HCT116 (cell line): Measurements from ENCODE around the gene BMP2. TPM values are rescaled to one million over a fixed set of nuclear protein-coding genes. Genes with fewer than 3 reads are reported as not detected.

ENCODE experiments used
- ATAC-seq: fragments of 200-7000 bp; cut with Tn5 transposase; 2 replicates; pipeline ENCODE4 v1.9.1; 2020; ENCODE audit warnings: mild to moderate bottlenecking, moderate library complexity
- BruUV-seq: library from RNA; stranded (reverse); fragments of 400-500 nt; replicated peaks from 2 replicates; lab custom pipeline; 2021; lab: Mats Ljungman, UMichigan
- CTCF ChIA-PET: fragments of 300-600 bp; sonication (Branson Sonifier 250); formaldehyde crosslinking; loops from one replicate; lab custom pipeline; 2021; ENCODE audit warnings: antibody characterized with exemption; lab: Charles Lee
- POLR2A ChIA-PET: fragments of 300-600, 350-600 bp; sonication (Branson Sonifier 250); formaldehyde crosslinking; loops from one replicate; lab custom pipeline; 2021; ENCODE audit warnings: antibody characterized with exemption; lab: Charles Lee
- RAD21 ChIA-PET, 2 experiments: fragments of 300-600 bp; sonication (Branson Sonifier 250); formaldehyde crosslinking; loops; one replicate each; lab custom pipeline; 2023; ENCODE audit warnings: low total read pairs in 2 of 2; ENCODE audit not compliant: uncharacterized antibody in 2 of 2, unreplicated experiment in 2 of 2, low non-redundant PET in 1 of 2; lab: Charles Lee
- DNase-seq: peaks from one replicate; pipeline ENCODE4 v3.0.0-alpha.2; 2010; ENCODE audit warnings: low read depth, low spot score
- H2AFZ ChIP-seq: fragments of 200-600 bp; shearing (Covaris generic), sonication (generic); 2 replicates; pipeline ENCODE4 v1.6.1; 2017; ENCODE audit warnings: low read depth, mixed run types, mixed read lengths, antibody characterized with exemption, low read length; ENCODE audit not compliant: poor library complexity, severe bottlenecking
- H3K27ac ChIP-seq: 2 replicates; pipeline ENCODE4 v1.5.1; 2012; ENCODE audit warnings: low read depth, low read length
- H3K27me3 ChIP-seq: fragments of 200-600 bp; sonication (generic); 2 replicates; pipeline ENCODE4 v1.6.1; 2016; ENCODE audit warnings: mixed run types, low read length, mixed read lengths; ENCODE audit not compliant: insufficient read depth
- H3K36me3 ChIP-seq, 2 experiments: fragments of 200-500 bp in 1 of 2; fragments of 200-600 bp in 1 of 2; sonication (Bioruptor generic) in 1 of 2; sonication (generic) in 1 of 2; 2 replicates each; pipeline versions ENCODE4 v1.5.1 to v1.6.1; 2014 to 2016; ENCODE audit warnings: low read length in 2 of 2, inconsistent platforms in 1 of 2, mixed read lengths in 1 of 2, mixed run types in 1 of 2; ENCODE audit not compliant: insufficient read depth in 2 of 2, control insufficient read depth in 1 of 2
- H3K4me1 ChIP-seq, 2 experiments: fragments of 200-600 bp in 1 of 2; sonication (generic) in 1 of 2; 2 replicates each; pipeline versions ENCODE4 v1.5.1 to v1.6.1; 2012 to 2017; ENCODE audit warnings: low read length in 2 of 2, inconsistent platforms in 1 of 2, mild to moderate bottlenecking in 1 of 2, mixed read lengths in 1 of 2, mixed run types in 1 of 2, moderate library complexity in 1 of 2; ENCODE audit not compliant: insufficient read depth in 2 of 2, control insufficient read depth in 1 of 2
- H3K4me2 ChIP-seq: fragments of 200-600 bp; sonication (generic); 2 replicates; pipeline ENCODE4 v1.6.1; 2017; ENCODE audit warnings: mixed run types, low read length, mixed read lengths
- H3K4me3 ChIP-seq, 2 experiments: fragments of 200-600 bp in 1 of 2; sonication (generic) in 1 of 2; replicated peaks in 1 of 2; 2 replicates each; pipeline ENCODE4 v1.5.1; 2011 to 2016; ENCODE audit warnings: low read length in 2 of 2, control low read depth in 1 of 2, low read depth in 1 of 2, mild to moderate bottlenecking in 1 of 2, mixed read lengths in 1 of 2, mixed run types in 1 of 2
- H3K79me2 ChIP-seq: fragments of 200-600 bp; sonication (generic); 2 replicates; pipeline ENCODE4 v1.6.1; 2017; ENCODE audit warnings: mild to moderate bottlenecking, mixed run types, low read length, moderate library complexity, mixed read lengths; ENCODE audit not compliant: insufficient read depth
- H3K9ac ChIP-seq: fragments of 200-600 bp; sonication (generic); 2 replicates; pipeline ENCODE4 v1.6.1; 2016; ENCODE audit warnings: low read length, mixed read lengths
- H3K9me2 ChIP-seq: fragments of 200-600 bp; sonication (generic), shearing (Covaris generic); 2 replicates; pipeline ENCODE4 v1.6.1; 2017; ENCODE audit warnings: mixed run types, mild to moderate bottlenecking, moderate library complexity; ENCODE audit not compliant: insufficient read depth
- H3K9me3 ChIP-seq, 2 experiments: fragments of 200-500 bp in 1 of 2; fragments of 200-600 bp in 1 of 2; sonication (Bioruptor generic) in 1 of 2; sonication (generic) in 1 of 2; 2 replicates each; pipeline ENCODE4 v1.6.1; 2014 to 2017; ENCODE audit warnings: low read length in 2 of 2, mixed read lengths in 2 of 2, inconsistent platforms in 1 of 2, low read depth in 1 of 2, mild to moderate bottlenecking in 1 of 2, mixed run types in 1 of 2, moderate library complexity in 1 of 2; ENCODE audit not compliant: control insufficient read depth in 1 of 2, insufficient read depth in 1 of 2
- H4K20me1 ChIP-seq: fragments of 200-600 bp; sonication (generic), shearing (Covaris generic); 2 replicates; pipeline ENCODE4 v1.6.1; 2017; ENCODE audit warnings: mixed run types, mild to moderate bottlenecking, moderate library complexity; ENCODE audit not compliant: insufficient read depth
- CEBPB ChIP-seq: IDR thresholded peaks from 2 replicates; pipeline ENCODE4 v1.6.1; 2012; ENCODE audit warnings: low read depth
- EGR1 ChIP-seq: IDR thresholded peaks from 2 replicates; pipeline ENCODE4 v1.6.1; 2012; ENCODE audit warnings: low read depth
- ELF1 ChIP-seq: IDR thresholded peaks from 2 replicates; pipeline ENCODE4 v1.6.1; 2012; ENCODE audit warnings: low read depth, borderline replicate concordance
- EZH2phosphoT487 ChIP-seq: fragments of 200-600 bp; IDR thresholded peaks from 2 replicates; pipeline ENCODE4 v1.6.1; 2018; ENCODE audit warnings: antibody characterized with exemption, borderline replicate concordance
- FOSL1 ChIP-seq: IDR thresholded peaks from 2 replicates; pipeline ENCODE4 v1.6.1; 2012; ENCODE audit warnings: low read depth
- JUND ChIP-seq: IDR thresholded peaks from 2 replicates; pipeline ENCODE4 v1.6.1; 2012
- POLR2A ChIP-seq: IDR thresholded peaks from 2 replicates; pipeline ENCODE4 v1.7.0; 2011; ENCODE audit warnings: borderline replicate concordance; ENCODE audit not compliant: insufficient read depth, insufficient read length; ENCODE audit errors: extremely low read depth
- RAD21 ChIP-seq: IDR thresholded peaks from 2 replicates; pipeline ENCODE4 v1.6.1; 2012; ENCODE audit warnings: low read depth, mild to moderate bottlenecking
- SRF ChIP-seq: IDR thresholded peaks from 2 replicates; pipeline ENCODE4 v1.6.1; 2012; ENCODE audit warnings: low read depth
- TCF7L2 ChIP-seq: IDR thresholded peaks from 2 replicates; pipeline ENCODE4 v1.7.0; 2011; ENCODE audit warnings: borderline replicate concordance, inconsistent platforms; ENCODE audit not compliant: insufficient read depth, insufficient read length; ENCODE audit errors: extremely low read depth
- YY1 ChIP-seq: IDR thresholded peaks from 2 replicates; pipeline ENCODE4 v1.6.1; 2011; ENCODE audit warnings: low read length, low read depth, moderate library complexity, mild to moderate bottlenecking; ENCODE audit not compliant: insufficient replicate concordance; ENCODE audit errors: extremely low read depth
- ZFX ChIP-seq: fragments of 450-650 bp; IDR thresholded peaks from 2 replicates; pipeline ENCODE4 v1.6.1; 2017
- intact Hi-C: fragments of 100-400 bp; cut with micrococcal nuclease; formaldehyde crosslinking; loops from 2 replicates; pipeline ENCODE4 v1.10.0; 2022
- total RNA-seq: library from RNA; stranded (reverse); gene quantifications from one replicate; pipeline ENCODE4 v1.2.1, GENCODE V29; 2021; ENCODE audit not compliant: unreplicated experiment
- TF ChIP-seq, protein P1 (sequence below): IDR thresholded peaks from 2 replicates; pipeline ENCODE4 v1.6.1; 2012
- TF ChIP-seq, protein P2 (sequence below): IDR thresholded peaks from 2 replicates; pipeline ENCODE4 v1.6.1; 2012; ENCODE audit warnings: low read depth
- TF ChIP-seq, protein P3 (sequence below), 3 experiments: fragments of 200-600 bp in 1 of 3; sonication (generic) in 1 of 3; IDR thresholded peaks in 2 of 3; conservative IDR thresholded peaks in 1 of 3; 2 replicates each; pipeline ENCODE4 v1.5.1; 2012 to 2017; ENCODE audit warnings: low read depth in 2 of 3, low read length in 2 of 3, antibody characterized with exemption in 1 of 3, borderline replicate concordance in 1 of 3, control low read depth in 1 of 3, mild to moderate bottlenecking in 1 of 3, mixed read lengths in 1 of 3, mixed run types in 1 of 3, moderate library complexity in 1 of 3; ENCODE audit not compliant: insufficient read depth in 1 of 3

The BMP2 gene
- total RNA-seq, 1 experiment from 2014 or later, result 0.15 TPM

DNA sequence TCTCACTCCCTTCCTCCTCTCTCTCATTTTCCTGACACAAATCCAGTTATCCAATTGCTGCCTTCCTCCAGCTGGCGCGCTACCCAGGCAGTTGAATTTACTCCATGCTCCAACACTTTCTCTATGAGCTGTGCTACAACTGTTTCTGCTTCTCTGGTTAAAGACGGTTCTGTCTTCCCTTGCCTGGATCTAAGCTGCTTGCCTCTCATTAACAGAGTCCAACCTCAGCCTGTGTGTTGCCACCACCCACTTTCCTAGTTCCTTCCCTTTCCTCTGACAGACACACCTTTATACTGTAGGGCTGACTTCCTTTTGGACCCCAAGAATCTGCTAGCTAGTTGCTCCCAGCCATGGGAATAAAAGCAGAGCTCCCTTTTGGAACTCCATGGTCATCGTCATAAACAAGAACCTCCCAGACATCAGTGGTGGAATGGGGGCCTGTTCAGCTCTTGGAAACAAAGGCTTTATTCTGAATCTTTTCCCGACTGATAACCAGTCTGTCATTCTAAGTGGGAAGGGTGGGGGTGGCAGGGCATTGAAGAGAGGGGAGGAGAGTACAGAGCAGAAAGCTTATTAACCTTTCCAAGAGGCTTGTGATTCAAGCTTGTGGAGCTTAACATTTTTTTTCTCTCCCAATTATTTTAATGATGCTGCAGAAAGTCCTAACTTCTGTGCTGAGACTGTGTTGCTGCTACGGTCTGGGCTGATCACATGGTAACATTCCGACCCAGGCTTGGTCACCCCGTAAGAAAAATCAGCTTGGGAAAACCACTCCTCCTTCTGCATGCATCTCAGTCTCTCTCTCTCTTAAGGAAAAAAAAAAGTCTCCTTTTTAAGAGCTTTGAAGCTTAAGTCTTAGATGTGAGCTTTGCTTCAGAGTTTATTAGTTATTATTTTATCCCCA lies 31.3 kb upstream of the BMP2 start:
- no peak overlapping the region for H3K4me2 ChIP-seq
- H3K4me3 ChIP-seq, result no peak overlapping the region
- POLR2A ChIA-PET, result no interaction called here
- CTCF ChIA-PET, result no interaction called here
- H3K9me3 ChIP-seq, result peaks cover 4 to 23% of the 10 kb centered on the region in 2 experiments; a peak in 2 of 4 replicates
- TF ChIP-seq SRF, result no peak
- TF ChIP-seq POLR2A, result no peak
- no peak for TF ChIP-seq EZH2phosphoT487
- TF ChIP-seq FOSL1, result no peak
- TF ChIP-seq JUND, result no peak
- no peak for TF ChIP-seq TCF7L2
- no peak for TF ChIP-seq EGR1
- no peak for TF ChIP-seq RAD21
- TF ChIP-seq, protein P1, sequence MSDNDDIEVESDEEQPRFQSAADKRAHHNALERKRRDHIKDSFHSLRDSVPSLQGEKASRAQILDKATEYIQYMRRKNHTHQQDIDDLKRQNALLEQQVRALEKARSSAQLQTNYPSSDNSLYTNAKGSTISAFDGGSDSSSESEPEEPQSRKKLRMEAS, result no peak
- no peak for TF ChIP-seq ELF1
- TF ChIP-seq, protein P2, sequence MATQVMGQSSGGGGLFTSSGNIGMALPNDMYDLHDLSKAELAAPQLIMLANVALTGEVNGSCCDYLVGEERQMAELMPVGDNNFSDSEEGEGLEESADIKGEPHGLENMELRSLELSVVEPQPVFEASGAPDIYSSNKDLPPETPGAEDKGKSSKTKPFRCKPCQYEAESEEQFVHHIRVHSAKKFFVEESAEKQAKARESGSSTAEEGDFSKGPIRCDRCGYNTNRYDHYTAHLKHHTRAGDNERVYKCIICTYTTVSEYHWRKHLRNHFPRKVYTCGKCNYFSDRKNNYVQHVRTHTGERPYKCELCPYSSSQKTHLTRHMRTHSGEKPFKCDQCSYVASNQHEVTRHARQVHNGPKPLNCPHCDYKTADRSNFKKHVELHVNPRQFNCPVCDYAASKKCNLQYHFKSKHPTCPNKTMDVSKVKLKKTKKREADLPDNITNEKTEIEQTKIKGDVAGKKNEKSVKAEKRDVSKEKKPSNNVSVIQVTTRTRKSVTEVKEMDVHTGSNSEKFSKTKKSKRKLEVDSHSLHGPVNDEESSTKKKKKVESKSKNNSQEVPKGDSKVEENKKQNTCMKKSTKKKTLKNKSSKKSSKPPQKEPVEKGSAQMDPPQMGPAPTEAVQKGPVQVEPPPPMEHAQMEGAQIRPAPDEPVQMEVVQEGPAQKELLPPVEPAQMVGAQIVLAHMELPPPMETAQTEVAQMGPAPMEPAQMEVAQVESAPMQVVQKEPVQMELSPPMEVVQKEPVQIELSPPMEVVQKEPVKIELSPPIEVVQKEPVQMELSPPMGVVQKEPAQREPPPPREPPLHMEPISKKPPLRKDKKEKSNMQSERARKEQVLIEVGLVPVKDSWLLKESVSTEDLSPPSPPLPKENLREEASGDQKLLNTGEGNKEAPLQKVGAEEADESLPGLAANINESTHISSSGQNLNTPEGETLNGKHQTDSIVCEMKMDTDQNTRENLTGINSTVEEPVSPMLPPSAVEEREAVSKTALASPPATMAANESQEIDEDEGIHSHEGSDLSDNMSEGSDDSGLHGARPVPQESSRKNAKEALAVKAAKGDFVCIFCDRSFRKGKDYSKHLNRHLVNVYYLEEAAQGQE, result no peak
- TF ChIP-seq ZFX, result no peak
- no peak for TF ChIP-seq CEBPB
- TF ChIP-seq YY1, result no peak
- TF ChIP-seq, protein P3, sequence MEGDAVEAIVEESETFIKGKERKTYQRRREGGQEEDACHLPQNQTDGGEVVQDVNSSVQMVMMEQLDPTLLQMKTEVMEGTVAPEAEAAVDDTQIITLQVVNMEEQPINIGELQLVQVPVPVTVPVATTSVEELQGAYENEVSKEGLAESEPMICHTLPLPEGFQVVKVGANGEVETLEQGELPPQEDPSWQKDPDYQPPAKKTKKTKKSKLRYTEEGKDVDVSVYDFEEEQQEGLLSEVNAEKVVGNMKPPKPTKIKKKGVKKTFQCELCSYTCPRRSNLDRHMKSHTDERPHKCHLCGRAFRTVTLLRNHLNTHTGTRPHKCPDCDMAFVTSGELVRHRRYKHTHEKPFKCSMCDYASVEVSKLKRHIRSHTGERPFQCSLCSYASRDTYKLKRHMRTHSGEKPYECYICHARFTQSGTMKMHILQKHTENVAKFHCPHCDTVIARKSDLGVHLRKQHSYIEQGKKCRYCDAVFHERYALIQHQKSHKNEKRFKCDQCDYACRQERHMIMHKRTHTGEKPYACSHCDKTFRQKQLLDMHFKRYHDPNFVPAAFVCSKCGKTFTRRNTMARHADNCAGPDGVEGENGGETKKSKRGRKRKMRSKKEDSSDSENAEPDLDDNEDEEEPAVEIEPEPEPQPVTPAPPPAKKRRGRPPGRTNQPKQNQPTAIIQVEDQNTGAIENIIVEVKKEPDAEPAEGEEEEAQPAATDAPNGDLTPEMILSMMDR (IDR thresholded peaks at IDR 0.05 in 2 of 3, conservative IDR thresholded peaks at IDR 0.05 in 1 of 3; ENCODE audit: borderline replicate concordance in 1 of 3, insufficient read depth in 1 of 3, low read depth in 2 of 3, low read length in 2 of 3), result no peak
- intact Hi-C loops, result no loop called here
- H3K4me1 ChIP-seq, result no peaks in the 10 kb centered on the region
- H4K20me1 ChIP-seq, result no peaks in the 10 kb centered on the region
- no TSS peak for BruUV-seq
- no peaks in the 10 kb centered on the region for H3K9me2 ChIP-seq
- no peaks in the 10 kb centered on the region for H3K27me3 ChIP-seq
- no peaks in the 10 kb centered on the region; a peak in 1 of 4 replicates for H3K36me3 ChIP-seq
- no peak overlapping the region for H3K9ac ChIP-seq
- RAD21 ChIA-PET, result no interaction called here
- H2AFZ ChIP-seq, result no peak overlapping the region
- no peak for DNase-seq
- no peak overlapping the region for H3K27ac ChIP-seq
- no peak for ATAC-seq
- no peaks in the 10 kb centered on the region for H3K79me2 ChIP-seq
